ENCODE results near the gene PKM.
"Not testable (repeated sequence)": the region's sequence is repeated elsewhere in the genome, so short reads cannot be mapped to it uniquely, and the experiment has no call there.

Gene PKM

GRCh38 chr15:72176159-72176558, 54.8 kb downstream of the PKM start:
- DNase-seq (ENCODE audit: low read depth) = no peak

GRCh38 chr15:72175186-72176044, 55.6 kb downstream of the PKM start:
- no peak for DNase-seq (ENCODE audit: low read depth)

DNA sequence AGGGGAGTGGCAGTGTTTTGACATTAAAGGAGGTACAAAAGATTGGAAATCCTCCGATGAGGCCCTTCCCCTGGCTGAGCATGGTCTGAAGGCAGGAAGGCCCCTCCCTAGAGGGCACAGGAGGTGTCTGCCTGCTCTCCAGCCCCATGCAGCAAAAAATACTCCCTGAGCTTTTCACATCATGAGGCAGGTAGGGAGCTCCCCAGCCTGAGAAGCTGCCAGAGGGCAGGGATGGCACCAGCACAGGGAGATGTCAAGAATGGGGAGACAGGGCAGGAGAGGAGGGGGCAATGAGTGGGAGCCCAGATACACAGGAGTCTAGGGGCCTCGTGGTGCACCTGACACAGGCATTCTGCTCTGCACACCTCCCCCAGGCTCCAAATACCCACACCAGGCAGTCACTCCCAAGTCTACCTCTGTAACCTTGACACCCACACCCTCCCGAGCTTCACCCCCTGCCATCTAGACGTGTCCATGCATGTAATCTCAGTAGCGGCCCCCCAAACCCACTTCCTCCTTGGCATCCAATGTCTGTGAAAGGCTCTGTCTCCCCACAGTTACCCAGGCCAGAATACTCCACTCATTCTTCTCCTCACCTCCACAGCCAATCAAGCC, 56.3 kb downstream of the PKM start:
- DNase-seq (ENCODE audit: low read depth) = no peak

DNA sequence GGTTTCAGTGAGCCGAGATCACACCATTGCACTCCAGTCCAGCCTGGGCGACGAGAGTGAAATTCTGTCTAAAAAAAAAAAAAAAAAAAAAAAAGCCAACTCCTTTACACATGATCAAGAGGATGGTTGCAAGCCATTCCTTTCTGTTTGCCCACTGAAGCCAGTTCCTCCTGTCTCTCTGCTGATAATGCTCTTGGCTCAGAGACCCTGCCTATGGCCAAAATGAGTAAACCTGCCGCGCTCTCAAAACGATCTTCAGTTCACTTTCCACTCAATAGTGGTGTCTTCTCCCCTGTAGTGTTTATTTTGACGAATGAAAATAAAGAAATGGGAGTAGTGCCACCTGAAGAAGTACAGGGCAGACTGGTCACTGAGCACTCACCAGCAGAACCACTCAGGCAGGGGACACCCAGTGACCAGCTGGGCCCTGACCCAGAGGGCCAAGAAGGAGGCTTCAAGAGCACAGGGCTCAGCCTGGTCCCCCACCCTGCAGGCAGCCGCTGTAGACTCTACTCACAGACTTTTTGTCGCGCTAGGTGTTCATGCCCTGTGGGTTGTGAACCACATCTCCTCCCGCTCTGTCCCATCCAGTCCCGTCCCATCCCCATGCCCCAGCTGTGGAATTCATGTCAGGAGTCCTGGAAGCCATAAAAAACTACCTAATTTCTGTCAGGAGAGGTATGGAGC, 57.0 kb downstream of the PKM start:
- DNase-seq (ENCODE audit: low read depth) = no peak

DNA sequence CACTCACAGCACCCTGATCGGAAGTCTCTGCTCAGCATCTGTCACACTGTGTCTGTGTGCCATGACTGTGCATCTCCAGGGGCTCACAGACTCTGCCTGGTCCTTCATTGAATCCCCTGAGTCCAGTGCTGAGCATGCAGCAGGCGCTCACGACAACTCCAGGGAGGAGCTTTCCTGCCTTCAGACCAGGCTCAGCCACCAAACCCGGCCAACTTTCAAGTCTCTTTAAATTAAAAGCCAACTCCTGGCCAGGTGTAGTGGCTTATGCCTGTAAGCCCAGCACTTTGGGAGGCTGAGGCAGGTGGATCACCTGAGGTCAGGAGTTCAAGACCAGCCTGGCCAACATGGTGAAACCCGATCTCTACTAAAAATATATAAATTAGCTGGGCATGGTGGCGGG, 57.6 kb downstream of the PKM start:
- no peak for DNase-seq (ENCODE audit: low read depth)

DNA sequence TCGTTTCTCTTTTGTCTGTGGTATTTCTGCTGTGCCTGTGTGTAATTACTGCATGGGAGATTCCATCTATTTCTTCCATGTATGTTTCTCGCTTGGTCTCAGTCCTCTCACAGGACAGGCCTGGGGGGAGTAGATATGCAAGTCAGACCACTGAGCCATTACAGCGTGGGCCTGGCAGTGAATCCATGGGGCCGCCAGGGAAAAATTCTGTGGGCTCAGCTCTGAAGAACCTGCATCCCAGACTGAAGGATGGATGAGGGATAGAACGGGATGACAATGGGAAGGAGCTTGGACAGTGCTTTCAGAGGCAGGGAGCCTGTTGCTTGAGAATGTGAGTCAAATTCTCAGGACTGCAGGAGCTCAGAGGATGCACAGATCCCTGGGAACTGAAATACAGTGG, 58.2 kb downstream of the PKM start:
- DNase-seq (ENCODE audit: low read depth) = no peak

DNA sequence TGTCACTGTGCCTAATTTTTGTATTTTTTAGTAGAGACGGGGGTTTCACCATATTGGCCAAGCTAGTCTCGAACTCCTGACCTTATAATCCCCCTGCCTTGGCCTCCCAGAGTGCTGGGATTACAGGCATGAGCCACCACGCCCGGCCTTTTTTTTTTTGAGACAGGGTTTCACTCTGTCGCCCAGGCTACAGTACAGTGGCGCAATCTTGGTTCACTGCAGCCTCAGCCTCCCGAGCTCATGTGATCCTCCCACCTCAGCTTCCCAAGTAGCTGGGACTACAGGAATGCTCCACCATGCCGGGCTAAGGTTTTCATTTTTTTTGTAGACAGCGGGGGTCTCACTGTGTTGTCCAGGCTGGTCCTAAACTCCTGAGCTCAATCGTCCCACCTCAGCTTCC, 59.0 kb downstream of the PKM start:
- not testable (repeated sequence) for DNase-seq (ENCODE audit: low read depth)

DNA sequence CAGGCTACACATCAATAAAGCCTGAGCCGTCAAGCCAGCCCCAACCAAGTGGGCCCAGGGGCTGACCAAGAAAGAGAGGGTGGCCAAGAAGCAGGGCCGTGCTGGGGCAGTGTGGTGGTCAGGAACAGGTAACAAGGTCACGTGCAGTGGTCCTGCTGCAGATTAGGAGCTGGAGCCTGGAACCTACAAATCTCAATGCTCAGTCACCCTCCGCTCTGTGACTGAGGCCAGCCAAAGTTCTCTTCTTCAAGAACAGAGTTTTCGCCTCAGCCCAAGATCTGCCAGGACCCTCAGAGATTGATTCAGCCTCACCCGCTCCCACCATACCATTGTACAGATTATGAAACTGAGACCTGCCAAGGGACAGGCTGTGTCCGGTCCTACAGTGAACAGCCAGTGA, 60.3 kb downstream of the PKM start:
- DNase-seq (ENCODE audit: low read depth) = no peak

GRCh38 chr15:72169921-72170611, 60.9 kb downstream of the PKM start:
- no peak for DNase-seq (ENCODE audit: low read depth)

- DNase-seq (ENCODE audit: low read depth) = no peak
Measured at GRCh38 chr15:72169236-72169920, 61.6 kb downstream of the PKM start.

DNA sequence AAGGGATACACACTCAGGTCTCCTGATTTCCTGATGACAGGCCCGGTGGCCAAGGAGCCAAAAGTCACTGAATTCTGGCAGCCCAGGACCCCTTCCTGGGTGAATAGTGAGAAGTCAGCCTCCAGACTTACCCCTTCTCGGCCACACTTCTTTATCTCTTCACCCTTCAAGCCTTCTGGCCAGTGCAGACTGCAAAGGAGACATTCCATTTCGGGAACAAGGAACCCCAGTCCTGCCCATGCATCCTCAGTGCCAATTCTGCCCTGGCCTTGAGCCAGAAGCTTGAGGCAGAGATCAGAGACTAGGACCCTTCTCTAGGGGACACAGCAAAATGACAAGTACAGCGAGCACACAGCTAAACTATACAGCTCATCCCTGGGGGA, 62.2 kb downstream of the PKM start:
- no peak for DNase-seq (ENCODE audit: low read depth)

- DNase-seq (ENCODE audit: low read depth) = no peak
Measured at GRCh38 chr15:72168131-72168807, 62.7 kb downstream of the PKM start.

- DNase-seq (ENCODE audit: low read depth) = no peak
Measured at GRCh38 chr15:72167445-72167844, 63.5 kb downstream of the PKM start.

- DNase-seq (ENCODE audit: low read depth) = no peak
Measured at GRCh38 chr15:72166716-72167417, 64.1 kb downstream of the PKM start.

DNA sequence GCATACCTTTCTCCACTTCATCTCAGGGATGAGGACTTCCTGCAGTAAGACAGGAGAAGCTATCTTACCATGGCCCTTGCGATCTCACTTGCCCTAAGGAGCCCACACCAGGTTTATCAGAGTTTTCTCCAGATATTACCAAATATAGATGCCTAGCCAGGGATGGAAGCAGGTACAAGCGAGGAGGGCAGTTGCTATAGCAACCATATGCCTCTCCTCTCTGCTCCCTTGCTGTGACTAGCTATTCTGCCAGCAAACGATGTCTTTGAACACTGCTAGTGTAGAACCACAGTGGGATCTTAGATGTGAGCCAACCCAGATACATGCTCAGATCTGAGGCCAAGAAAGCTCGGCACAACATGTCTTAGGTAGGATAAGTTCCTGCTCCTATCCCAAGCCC, 67.3 kb downstream of the PKM start:
- DNase-seq (ENCODE audit: low read depth) = no peak

DNA sequence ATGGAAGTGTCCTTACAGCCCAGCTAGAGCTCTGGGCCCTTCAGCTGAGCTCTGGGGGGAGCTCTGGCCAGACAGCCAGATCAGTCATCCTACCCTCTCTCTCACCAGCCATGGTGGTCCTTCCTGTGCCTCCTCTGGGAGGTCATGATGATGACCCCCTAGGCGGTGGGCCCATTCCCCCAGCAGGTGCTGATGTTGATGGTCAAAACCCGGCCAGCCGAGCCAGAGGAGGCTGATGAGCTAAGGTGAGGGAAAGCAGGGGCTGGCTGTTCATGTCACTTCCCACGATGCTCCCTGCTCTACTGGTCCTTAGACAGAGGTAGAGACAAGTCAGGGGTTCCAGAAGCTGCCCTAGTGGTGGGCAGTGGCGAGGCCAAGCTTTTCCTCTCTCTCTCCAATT, 68.4 kb downstream of the PKM start:
- DNase-seq (ENCODE audit: low read depth) = no peak

DNA sequence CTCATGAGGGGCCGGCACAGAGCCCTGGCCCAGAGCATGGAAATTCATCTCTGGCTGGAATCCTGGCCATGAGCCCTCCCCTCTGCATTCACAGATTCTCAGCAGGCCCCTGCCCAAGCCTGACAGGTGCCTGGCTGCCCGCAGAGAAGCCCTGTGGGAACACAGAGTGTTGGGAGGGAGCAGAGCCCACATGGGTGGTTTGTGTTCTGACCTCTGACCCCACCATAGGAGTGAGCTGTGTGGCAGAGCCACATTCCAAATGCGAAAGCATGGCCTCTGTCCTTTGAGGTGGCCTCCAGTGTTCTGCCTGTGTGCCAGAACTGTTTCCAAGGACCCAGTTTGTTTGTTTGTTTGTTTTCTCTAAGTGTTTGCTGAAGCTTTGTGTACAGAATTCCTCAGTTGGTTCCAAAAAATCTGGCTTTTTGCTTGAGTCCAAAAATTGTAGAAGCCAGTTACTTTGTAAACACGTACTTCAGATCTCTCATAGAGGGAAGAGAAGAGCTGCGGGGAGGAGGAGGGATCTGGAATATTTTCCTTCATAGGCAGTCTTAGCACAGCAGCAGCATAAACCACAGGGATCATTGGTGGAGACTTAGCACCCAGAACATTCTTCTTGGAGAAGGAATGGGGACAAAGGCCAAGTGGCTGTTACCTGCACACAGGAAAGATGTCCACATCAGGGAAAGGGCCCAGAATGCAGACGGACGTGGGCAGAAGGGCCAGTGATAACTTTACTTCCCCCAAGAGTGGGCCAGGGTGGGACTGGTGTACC, 69.4 kb downstream of the PKM start:
- no peak for DNase-seq (ENCODE audit: low read depth)

DNA sequence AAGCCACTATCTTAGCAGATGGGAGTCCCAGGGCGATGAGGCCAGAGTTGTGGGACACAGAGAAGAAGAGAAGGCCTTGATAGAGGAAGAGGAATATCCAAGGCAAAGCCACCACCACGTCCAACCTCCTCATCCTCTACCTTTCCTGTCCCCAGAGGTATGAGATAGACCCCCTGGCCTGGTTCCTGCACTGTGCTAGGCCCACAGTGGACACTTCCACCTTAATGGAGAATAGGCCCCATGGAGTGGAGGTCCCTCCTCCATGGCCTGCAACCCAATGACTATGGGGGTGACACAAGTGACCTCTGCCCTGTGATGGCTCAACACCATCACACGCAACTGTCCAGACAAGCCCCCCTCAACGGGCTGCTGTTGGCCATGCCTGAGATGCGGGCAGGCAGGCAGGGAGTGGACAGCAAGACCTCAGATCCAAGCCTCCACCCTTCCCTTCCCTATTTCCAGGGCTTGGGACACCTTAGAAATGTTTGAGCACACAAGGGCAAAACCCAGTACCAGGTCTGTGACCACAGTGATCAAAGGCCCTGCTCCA, 70.2 kb downstream of the PKM start:
- DNase-seq (ENCODE audit: low read depth) = no peak

- DNase-seq (ENCODE audit: low read depth) = no peak
Measured at GRCh38 chr15:72156928-72157327, 74.1 kb downstream of the PKM start.

All from stimulated activated CD8-positive, alpha-beta memory T cell treated with anti-CD3 and anti-CD28 coated beads, Interleukin-7, amount 100 ng/mL, for 24 hours (primary cell).